ENCODE results near the gene REX1BD.

- TF ChIP-seq EZH2 (IDR thresholded peaks at IDR 0.05; ENCODE audit: insufficient read depth, poor library complexity, severe bottlenecking) (no peak), EZH2phosphoT487 (IDR thresholded peaks at IDR 0.05; ENCODE audit: insufficient read depth, low read depth) (no peak)
Measured at GRCh38 chr19:18606281-18607225, 18.0 kb downstream of the REX1BD start, which contains the start of gene CRLF1.

All from GM23248 (cell line).